ENCODE results near the gene SMARCD1. TPM values are rescaled to one million over a fixed set of nuclear protein-coding genes. Genes with fewer than 3 reads are reported as not detected.

SMARCD1 gene
- total and polyA plus RNA-seq, 9 of the 15 experiments (the other 6 are each of a cell fraction or from before 2014, with no cell fraction given), result 0.86 to 91.7 (median 48.0) TPM

GRCh38 chr12:50111395-50111692 lies 26.2 kb downstream of the SMARCD1 start (continued):
- TF ChIP-seq XRCC4 (IDR thresholded peaks at IDR 0.05; ENCODE audit: extremely low read depth, insufficient read depth, insufficient read length), result no peak

DNA sequence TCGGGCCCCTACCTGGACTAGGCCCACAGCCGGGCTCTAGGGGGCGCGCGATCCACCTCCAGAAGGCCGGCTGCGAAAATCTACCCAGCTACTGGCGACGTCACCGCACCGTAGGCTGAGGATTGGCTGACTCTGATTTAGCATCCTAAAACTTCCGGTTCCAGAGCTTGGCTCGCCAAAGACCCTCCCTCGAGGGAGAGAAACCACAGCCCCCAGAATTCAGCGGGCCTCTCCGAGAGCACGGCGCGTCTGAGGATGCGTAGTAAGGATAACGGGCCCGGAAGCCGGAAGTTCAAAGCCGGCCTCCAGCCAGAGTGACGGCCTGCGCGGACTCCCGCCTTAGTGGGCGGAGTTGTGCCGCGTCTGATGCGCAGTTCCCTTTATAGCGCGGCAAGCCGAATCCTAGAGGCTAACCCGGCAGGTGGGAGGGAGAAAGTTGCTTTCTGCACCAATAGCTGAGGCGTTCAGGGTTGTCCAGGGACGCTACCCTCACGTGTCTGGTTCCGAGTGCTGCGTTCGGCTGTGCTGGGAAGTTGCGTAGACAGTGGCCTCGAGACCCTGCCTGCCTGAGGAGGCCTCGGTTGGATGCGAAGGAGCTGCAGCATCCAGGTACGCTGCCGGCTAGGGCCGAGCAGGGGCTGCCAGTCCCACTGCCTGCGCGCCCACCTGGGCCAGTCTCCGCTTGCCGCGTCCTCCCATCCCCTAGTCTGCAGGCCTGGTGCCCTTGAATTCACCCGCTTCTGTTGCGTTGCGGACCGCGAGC lies 26.7 kb downstream of the SMARCD1 start, which contains the start of gene COX14:
COX14 (plus strand) TSS at position 544 of the 763 bp plus-strand sequence. CDS start 7,808 bp downstream, outside the sequence.
- peak within 1 kb of the TSS; percentile 98 for H3K4me2 ChIP-seq (ENCODE audit: insufficient read depth, low read length)
- H3K9ac ChIP-seq (ENCODE audit: insufficient read depth in 1 of 2, low read depth in 2 of 2, low read length in 2 of 2), result peak within 1 kb of the TSS; percentile 79 to 100
- H3K27me3 ChIP-seq (ENCODE audit: control insufficient read depth in 2 of 2, insufficient read depth in 2 of 2, low read length in 2 of 2), result no peaks in the 10 kb centered on the region
- peaks cover 5% of the 10 kb centered on the region; the same call in 1 of the 2 replicates for H4K20me1 ChIP-seq (replicated peaks; ENCODE audit: control insufficient read depth, insufficient read depth, low read length)
- H3K4me1 ChIP-seq (replicated peaks in 1 of 2; ENCODE audit: control insufficient read depth in 2 of 2, insufficient read depth in 2 of 2, low read length in 2 of 2), result peaks cover 29 to 48% of the 10 kb centered on the region in 2 experiments
- H3K4me3 ChIP-seq, result peak within 1 kb of the TSS; percentile 78
- H3K9me3 ChIP-seq (replicated peaks; ENCODE audit: control insufficient read depth, insufficient read depth, low read depth, low read length), result no peaks in the 10 kb centered on the region
- intact Hi-C loops (cut with micrococcal nuclease), result loop anchor here (1.0 kb wide), 1 partner anchor 27 kb away; the partner anchor contains the start of gene SMARCD1
- WGBS (ENCODE audit: insufficient coverage, low coverage, missing lambda C conversion rate), result under 1% methylated on average over 51 of the region's 59 CpGs
- peak; percentile 92 for ATAC-seq
- H3K36me3 ChIP-seq (ENCODE audit: control insufficient read depth, insufficient read depth, low read length), result peaks cover 13% of the 10 kb centered on the region; the same call in 2 of the 3 replicates
- peak within 1 kb of the TSS; percentile 90 for H2AFZ ChIP-seq (ENCODE audit: low read depth, low read length)
- no peaks in the 10 kb centered on the region for H3K9me1 ChIP-seq (ENCODE audit: control insufficient read depth, insufficient read depth, low read length)
- peak; percentile 93 to 99 (median 96) for DNase-seq (ENCODE audit: extremely low read depth in 1 of 4, low spot score in 3 of 4)
- H3K27ac ChIP-seq (ENCODE audit: extremely low read depth, low read depth, low read length), result peak within 1 kb of the TSS; percentile 87
- peaks cover 43% of the 10 kb centered on the region for H3K79me2 ChIP-seq (ENCODE audit: control insufficient read depth, insufficient read depth, low read length)
- FAIRE-seq, result peak; percentile 100
- POLR2A ChIA-PET, result interaction anchor here (0.6 to 2.8 kb wide), 22 partner anchors 8 to 1179 kb away, joined by 3 to 15 read pairs (median 4); partner anchors contain the start of genes CERS5 and GPD1
- TSS peak; percentile 45 for BruUV-seq (replicated peaks)
- CTCF ChIA-PET (ENCODE audit: low intra/inter-chr PET ratio), result interaction anchor here (0.8 to 1.3 kb wide), 3 partner anchors 24 to 145 kb away, joined by 3 to 4 read pairs (median 4); no protein-coding TSS in a partner anchor
- in situ Hi-C loops (cut with MboI), result no loop called here
- TF ChIP-seq, protein P1, sequence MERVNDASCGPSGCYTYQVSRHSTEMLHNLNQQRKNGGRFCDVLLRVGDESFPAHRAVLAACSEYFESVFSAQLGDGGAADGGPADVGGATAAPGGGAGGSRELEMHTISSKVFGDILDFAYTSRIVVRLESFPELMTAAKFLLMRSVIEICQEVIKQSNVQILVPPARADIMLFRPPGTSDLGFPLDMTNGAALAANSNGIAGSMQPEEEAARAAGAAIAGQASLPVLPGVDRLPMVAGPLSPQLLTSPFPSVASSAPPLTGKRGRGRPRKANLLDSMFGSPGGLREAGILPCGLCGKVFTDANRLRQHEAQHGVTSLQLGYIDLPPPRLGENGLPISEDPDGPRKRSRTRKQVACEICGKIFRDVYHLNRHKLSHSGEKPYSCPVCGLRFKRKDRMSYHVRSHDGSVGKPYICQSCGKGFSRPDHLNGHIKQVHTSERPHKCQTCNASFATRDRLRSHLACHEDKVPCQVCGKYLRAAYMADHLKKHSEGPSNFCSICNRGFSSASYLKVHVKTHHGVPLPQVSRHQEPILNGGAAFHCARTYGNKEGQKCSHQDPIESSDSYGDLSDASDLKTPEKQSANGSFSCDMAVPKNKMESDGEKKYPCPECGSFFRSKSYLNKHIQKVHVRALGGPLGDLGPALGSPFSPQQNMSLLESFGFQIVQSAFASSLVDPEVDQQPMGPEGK (CRISPR knock-in tag; IDR thresholded peaks at IDR 0.05; ENCODE audit: borderline replicate concordance), result no peak
- TF ChIP-seq ZFP30 (CRISPR knock-in tag; IDR thresholded peaks at IDR 0.05; ENCODE audit: borderline replicate concordance) (no peak), NCOA4 (IDR thresholded peaks at IDR 0.05; ENCODE audit: partially characterized antibody) (no peak), RFX5 (IDR thresholded peaks at IDR 0.05; ENCODE audit: low read depth, low read length) (peak; percentile 100), SMAD4 (CRISPR knock-in tag; conservative IDR thresholded peaks at IDR 0.05) (peak; percentile 67), NELFE (IDR thresholded peaks at IDR 0.05; ENCODE audit: insufficient read depth, insufficient read length) (no peak), TGIF2 (CRISPR knock-in tag; IDR thresholded peaks at IDR 0.05) (no peak), ZNF384 (IDR thresholded peaks at IDR 0.05; ENCODE audit: low read depth, low read length) (no peak), CHCHD3 (CRISPR knock-in tag; IDR thresholded peaks at IDR 0.05) (no peak), NUFIP1 (IDR thresholded peaks at IDR 0.05; ENCODE audit: partially characterized antibody) (no peak), SMARCA5 (IDR thresholded peaks at IDR 0.05) (no peak), PBX2 (CRISPR knock-in tag; IDR thresholded peaks at IDR 0.05; ENCODE audit: low read depth) (peak; percentile 43; the same call in 1 of the 2 replicates), PBX2 (tag; conservative IDR thresholded peaks at IDR 0.05; ENCODE audit: low read depth) (peak; percentile 92)

All from K562 (cell line).